Measurements from ENCODE around the gene ADTRP.

DNA sequence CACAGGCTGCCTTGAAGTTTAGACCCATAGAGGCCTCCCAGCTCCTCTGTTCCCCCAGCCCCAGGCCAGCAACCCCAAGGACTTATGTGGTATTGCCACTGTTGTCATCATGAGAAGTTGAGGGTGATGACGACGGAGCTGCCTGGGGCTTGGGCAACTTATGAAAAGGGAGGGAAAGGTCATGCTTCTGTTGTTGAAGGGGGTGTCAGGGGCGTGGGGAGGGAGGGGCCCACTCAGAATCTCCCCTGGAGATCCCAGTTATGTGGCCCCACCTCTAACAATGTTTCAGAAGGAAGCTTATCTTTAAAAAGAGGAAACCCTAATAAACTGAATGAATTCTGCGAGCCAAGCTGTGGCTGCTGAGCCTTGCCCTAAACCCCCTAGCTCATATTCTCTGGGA lies 4.2 kb downstream of the ADTRP start:
- TF ChIP-seq, protein P1, sequence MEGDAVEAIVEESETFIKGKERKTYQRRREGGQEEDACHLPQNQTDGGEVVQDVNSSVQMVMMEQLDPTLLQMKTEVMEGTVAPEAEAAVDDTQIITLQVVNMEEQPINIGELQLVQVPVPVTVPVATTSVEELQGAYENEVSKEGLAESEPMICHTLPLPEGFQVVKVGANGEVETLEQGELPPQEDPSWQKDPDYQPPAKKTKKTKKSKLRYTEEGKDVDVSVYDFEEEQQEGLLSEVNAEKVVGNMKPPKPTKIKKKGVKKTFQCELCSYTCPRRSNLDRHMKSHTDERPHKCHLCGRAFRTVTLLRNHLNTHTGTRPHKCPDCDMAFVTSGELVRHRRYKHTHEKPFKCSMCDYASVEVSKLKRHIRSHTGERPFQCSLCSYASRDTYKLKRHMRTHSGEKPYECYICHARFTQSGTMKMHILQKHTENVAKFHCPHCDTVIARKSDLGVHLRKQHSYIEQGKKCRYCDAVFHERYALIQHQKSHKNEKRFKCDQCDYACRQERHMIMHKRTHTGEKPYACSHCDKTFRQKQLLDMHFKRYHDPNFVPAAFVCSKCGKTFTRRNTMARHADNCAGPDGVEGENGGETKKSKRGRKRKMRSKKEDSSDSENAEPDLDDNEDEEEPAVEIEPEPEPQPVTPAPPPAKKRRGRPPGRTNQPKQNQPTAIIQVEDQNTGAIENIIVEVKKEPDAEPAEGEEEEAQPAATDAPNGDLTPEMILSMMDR (IDR thresholded peaks at IDR 0.05) = no peak
- TF ChIP-seq POLR2A (IDR thresholded peaks at IDR 0.05) = no peak
- TF ChIP-seq POLR2AphosphoS5 (IDR thresholded peaks at IDR 0.05) = no peak
